ENCODE results near the gene MMP3.
A peak's percentile ranks its signal among the peaks of the same experiment; 100 is the strongest.
"Not testable (repeated sequence)": the region's sequence is repeated elsewhere in the genome, so short reads cannot be mapped to it uniquely, and the experiment has no call there.

Gene MMP3

DNA sequence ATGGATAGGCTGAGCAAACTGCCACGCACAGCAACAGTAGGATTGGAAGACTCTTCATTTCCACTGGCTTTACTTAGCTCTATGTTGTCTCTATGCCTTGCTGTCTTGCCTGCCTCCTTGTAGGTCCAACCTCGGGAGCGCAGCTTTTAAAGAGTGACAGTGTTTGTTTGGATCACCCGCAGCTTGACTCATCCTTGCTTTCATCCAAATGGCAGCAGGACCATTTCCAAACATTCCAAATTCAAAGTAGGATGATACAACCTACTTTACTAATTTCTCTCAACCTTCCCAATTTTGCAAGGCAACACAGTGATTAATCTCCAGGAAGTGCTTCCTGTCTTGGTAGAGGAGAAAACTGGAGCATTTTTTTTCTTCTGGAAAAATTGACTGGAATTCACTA is at the start of gene MMP3:
TSS of gene MMP3 (minus strand) at position 121 of the 400 bp plus-strand sequence. CDS start at position 58, 63 bp downstream.
- no peak for DNase-seq

DNA sequence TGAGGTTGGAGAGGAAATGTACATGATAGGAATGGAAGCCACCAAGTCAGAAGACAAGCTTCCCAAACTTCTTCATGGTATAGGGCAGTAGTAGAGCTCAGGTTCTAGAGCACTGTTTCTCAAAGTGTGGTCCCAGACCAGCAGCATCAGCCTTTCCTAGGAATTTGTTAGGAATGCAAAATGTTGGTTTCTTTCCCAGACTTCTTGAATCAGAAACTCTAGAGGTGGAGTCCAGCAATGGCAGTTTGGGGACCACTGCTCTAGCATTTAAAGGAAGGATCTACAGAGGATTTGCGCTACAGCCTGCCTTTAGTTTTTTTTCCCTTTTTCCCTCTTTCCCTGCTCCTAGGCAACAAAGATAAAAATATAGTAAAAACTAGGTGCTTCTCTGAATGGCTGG is 48.3 kb upstream of the MMP3 start:
- no peak for DNase-seq

DNA sequence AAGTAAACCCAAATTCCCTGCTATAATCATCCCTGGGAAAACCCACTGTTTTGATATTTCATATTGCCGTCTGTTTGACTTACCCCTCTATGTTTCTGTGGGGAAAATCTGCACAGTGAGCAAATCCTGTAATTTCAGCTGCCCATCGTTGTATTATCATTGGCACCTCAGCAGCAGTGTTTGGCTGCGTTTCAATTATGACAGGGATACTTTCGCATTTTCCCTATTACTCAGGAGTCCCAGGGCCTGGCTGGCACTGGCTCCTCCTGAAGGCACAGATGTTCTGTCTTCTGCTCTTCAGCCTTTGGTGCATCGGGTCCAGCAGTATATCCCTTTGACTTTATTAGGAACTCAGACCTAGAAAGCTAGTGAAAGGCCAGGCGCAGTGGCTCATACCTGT is 43.6 kb upstream of the MMP3 start:
- DNase-seq, result peak; percentile 8

DNA sequence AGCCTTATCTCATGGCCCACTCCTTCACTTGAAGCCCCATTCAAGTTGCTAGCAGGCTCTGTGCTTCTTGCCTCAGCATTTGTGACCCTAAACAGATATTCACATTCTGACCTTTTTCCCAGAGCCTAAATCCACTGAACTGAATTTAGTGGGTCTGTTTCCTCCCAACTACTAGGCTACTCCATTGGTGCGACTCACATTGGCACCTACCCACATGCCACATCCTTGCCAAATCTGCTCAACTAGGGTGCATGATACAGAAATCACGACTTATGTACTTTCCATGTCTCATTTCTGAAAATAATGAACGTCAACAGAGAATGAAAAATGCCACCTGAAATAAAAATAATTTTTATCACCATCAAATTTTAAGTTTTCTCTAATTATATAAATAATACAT is 39.7 kb upstream of the MMP3 start:
- no peak for DNase-seq

DNA sequence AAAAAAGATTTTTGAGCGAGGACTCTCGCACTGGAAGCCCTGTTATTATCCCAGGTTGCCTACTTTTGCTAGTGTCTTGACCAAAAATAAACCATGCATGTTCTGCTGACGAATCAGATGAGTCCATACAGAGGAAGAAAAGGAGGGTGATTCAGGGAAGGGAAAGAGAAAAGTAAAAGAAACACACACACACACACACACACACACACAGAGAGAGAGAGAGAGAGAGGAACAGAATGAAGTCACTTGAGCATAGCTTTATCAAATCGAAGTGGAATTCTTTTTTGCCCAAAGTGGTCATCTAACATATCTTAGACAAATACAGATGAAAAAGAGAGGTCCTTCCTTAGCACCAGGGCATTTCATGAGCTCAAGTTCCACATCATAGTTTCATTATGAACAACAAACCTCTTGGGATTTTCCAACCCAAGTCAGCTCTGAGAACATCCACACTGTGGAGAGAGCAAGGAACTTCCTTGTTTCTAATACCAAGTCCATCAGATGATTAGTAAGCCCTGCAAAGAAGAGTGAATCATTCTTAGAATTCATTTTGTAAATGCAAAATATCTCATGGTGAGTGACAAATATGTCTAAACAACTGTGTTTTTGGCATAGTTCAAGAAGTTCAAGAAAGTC is 39.1 kb upstream of the MMP3 start:
- DNase-seq, result no peak

DNA sequence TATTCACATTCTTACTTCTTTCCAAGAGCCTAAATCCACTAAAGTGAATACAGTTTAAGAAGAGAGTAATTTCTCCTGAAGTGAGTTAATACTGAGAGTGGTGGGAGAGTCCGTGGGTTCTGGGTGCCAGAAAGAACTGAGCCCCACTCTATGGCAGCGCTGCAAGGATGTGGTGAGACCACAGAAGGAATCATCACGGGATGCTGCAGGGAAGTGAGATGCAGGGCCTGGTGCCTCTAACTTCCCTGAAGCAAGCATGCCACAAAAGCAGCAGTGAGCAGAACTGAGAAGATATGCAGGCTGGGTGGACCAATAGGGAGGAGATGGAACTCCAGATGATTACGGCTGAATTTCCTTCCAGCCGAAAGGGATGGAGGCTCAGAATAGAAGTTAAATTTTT is 36.4 kb upstream of the MMP3 start:
- DNase-seq, result no peak

DNA sequence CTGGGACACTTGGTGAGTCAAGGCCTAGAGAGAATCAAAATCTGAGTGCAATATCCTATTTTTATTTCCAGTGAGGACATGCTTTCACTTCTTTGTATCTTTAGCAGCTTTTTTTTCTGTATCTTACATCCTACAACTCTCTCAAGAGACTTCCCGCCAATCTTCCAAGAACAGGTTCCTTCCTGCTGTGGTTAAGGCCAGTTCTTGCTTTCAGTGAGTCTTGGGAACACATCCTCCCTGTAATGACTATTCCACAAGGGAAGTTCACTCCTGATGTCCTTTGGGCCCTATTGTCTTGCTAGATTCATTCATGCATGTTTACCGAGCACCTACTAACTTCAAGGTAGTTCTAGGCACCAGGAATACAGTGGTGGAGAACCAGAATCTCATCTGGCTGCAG is 35.2 kb upstream of the MMP3 start:
- DNase-seq, result no peak

DNA sequence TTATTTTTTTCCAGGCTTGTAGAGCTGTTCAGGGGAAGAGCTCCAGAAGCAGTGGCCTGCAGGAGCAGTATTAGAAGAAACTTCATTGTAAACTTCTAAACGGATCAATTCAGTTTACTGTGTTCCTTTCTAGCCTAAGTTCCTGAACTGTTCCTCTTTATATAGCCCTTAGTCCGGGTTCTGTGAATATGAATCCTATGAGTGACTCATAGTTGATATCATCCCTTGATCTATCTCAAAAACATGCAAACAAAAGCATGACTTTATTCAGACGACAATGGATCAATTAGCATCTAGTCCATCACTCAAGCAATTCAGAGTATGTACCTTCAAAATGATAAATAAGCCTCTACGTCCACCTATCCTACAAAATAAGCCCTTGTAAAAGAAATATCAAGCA is 31.4 kb upstream of the MMP3 start, which contains the start of gene MMP12:
TSS of gene MMP12 (minus strand) at position 131 of the 400 bp plus-strand sequence. CDS start at position 86, 45 bp downstream.
- no peak for DNase-seq

DNA sequence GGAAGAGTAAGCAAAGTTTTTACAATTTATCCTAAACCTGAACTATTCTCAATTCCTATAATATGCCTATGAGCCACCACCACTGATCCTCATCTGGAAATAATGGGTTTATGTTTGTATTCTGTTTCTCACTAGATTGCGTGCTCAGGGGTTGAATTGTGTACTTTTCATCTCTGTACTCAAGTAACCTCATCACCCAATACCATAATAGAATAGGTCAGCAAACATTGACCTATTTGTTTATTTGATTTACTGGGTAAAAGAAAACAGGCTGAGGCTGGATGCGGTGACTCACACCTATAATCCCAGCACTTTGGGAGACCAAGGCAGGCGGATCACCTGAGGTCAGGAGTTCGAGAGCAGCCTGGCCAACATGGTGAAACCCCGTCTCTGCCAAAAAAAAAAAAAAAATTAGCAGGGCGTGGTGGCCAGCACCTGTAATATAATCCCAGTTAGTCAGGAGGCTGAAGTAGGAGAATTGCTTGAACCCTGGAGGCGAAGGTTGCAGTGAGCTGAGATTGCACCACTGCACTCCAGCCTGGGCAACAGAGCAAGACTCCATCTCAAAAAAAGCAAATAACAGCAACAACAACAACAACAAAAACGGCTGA is 26.1 kb upstream of the MMP3 start:
- DNase-seq, result not testable (repeated sequence)

DNA sequence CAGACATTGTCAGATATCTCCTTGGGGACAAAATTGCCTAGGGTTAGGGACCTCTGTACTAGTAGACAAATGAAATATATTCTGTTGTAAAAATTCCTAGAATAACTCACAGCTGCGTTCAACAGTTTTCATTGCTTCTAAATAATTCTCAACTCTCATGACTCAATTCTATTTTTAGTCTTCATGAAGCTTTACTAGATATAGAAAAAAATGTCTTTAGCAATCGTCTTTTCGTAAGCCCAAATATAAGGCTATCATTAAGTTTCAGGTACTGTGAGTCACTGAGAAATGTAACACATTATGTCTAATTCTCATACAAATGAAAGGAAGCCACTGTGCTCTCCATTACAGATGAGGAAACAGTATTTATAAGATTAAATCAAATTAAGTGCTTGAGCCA is 24.9 kb upstream of the MMP3 start:
- DNase-seq, result no peak

DNA sequence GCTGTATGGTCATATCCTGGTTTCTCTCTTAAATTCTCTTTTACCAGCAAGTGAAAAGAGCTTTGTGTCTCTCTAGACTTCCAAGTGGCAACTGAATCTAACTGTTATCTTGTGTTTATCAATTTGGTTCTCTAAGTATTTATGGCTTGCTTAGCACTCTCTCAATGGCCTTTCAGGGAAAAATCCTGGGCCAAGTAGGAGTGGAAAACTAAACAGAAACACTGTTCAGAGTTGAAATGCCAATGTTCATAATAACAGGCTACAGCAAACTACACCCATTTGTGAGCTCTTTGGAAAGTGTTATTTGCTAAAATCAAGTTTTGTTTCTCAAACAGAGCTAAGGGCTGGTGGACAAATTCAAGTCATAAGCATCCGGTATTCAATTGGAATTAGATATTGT is 21.3 kb upstream of the MMP3 start:
- no peak for DNase-seq

DNA sequence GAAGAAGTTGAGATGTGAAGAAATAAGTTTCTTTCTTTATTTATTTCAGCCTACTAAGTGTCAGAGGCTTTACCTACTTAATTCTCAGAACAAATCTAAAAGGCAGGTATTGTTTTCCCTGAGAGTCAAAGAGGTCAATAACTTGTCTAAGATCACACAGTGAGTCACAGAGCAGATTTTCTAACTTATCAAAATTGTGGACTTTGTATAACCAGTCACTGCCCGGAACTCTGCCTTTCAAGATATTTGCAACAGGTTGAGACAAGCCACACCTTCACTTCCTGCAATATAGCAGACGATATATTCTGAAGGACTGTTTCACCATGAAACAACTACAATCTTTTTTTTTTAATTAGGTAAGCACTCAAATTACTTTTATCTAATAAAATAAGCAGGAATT is 10.5 kb upstream of the MMP3 start:
- DNase-seq, result no peak

DNA sequence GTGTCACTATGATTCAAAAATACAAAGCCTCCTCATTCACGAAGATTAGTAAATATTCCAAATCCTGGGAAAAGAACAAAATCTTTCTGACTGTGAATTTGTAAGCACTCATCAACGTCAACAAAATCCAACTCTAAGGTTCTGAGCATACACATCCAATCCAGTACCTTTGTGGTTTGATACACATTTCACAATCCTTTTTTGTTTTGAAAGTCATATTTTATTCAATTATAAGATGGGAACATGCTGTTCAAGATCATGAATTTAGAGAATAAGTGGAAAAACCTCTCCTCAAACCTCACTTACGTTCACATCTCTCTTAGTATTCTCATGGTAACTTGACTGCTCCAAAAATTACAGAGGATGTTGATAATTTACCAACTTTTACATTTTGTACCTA is 9.6 kb upstream of the MMP3 start:
- DNase-seq, result no peak

DNA sequence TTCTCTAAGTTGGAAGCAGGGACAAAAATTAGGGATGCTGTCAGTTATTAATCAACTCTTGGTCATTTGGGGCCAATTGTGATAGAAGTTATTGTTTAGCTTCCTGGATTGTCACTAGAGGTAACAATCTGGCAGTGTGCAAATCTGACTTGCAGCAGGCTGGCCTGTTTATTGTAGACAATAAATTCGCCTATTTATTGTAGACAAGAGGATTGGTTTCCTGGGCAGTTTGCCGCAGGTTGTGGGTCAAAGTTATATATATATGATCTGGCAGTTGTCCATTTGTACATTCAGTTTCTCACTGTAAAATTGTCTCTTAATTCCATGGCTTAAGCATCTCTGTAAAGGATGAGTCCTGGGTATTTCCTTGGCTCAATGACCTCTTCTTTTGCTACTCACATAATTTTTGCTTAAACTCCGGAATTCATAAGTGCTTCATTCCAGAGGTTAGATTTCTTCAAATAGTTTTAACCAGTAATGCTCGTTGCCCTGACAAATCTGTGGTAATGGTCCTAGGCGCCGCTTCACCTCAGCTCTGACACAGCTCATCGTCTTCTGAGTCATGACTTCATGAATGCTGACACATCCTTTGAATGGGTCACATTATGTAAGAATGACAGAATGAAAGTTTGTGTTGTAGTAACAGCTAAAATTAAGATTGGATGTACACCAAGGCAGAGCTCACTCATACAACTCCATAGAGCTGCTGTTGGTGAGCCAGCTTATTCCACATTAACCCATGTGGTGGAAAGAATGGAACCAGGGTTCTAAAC is 7.8 kb upstream of the MMP3 start:
- DNase-seq, result no peak

DNA sequence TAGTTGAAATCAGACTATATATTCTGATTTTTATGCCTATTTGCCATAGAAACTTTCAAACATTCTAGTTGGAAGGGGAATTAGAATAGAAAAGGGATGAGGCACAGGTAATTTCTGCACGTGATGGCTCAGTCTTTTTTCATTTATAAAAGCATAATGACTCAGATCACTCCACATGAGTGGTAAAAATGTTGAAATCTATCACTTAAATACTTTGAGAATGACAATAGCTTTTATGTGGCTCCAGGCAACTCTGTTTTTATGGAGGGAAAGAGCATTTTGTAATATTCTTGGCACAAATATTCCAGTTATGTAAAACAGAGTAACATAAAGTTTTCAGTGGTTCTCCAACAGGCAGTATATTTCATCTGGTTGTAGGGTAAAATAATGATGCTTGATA is 5.9 kb upstream of the MMP3 start:
- no peak for DNase-seq

DNA sequence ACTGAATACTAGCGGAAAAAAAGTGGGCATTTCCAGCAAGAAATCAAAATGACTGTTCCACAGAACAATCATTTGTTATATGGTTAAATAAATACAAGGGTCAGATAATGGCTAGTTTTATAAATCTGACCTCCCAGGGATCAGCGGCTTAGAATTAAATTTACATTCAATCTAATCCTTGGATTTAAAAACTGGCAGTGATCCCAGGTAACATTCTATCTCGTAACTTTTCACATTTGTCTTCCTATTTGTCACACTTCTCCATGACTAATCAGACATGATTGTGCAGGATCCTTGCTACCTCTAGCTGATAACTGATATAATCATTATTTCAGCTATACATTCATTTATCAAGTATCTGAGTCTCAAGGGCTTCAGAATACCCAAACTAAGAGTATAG is 2.9 kb upstream of the MMP3 start:
- DNase-seq, result no peak

DNA sequence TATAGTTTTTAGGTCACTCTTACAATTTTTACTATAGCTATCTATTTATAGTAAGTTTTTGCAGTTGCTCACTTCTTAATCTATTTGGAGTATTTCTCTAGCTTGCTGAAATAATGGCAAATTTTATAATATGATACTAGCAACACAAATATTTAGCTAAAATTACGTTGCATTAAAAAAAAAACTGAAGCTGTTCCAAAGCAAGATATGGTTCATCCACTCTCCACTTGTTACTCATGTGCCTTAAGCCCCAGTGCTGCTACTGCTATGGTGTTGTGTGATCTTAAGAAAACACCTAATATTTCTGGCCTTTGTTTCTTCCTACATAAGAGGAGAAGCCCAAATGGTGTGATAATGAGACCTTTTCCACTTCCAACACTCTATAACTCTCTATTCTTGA is 479 bp downstream of the MMP3 start:
- DNase-seq, result no peak

DNA sequence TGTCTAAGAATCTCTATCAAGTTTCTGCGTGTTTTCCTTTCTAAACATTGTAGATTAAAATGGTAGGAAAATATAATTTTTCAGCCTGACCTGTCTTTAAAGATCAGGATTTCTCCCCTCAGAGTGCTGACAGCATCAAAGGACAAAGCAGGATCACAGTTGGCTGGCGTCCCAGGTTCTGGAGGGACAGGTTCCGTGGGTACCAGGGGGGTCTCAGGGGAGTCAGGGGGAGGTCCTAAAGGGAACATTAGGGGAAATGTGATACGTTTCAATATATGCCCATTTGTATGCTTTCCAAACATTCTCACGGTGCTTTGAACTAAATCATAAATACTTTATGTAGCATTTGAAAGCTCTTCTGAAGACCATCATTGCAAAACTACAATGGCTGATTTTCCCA is 3.4 kb downstream of the MMP3 start:
- DNase-seq, result no peak

DNA sequence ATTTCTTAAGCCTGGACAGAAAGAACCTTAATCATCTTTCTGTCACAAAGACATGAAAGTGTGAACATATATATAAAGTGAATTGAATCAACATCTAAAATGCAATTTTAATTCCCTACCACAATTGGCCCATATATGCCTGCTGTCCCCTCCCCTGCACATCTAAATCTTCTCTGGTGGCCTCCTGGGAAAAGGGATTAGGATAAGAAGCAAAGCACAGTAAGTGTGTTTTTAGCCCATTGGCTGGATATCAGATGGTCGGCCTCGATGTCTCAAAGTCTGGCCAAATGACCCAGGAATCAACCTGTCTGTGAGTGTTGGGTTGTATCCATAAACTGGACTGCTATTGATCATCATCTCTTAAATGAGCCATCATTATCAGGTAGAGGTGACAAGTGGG is 5.8 kb downstream of the MMP3 start:
- no peak for DNase-seq

DNA sequence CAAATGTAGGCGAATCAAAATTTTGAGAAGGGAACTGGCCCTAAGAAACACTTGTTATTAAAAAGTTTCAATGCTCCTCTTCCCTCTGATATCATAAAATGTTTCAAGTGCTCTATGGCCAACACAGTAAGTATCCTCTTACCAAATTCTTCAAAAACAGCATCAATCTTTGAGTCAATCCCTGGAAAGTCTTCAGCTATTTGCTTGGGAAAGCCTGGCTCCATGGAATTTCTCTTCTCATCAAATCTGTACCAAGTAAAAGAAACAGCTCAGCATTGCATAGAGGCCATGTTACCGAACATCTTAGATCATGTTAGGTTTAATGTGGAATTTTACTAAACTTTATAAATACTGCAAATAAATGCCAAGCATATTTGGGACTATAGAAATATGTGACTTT is 6.3 kb downstream of the MMP3 start:
- no peak for DNase-seq

DNA sequence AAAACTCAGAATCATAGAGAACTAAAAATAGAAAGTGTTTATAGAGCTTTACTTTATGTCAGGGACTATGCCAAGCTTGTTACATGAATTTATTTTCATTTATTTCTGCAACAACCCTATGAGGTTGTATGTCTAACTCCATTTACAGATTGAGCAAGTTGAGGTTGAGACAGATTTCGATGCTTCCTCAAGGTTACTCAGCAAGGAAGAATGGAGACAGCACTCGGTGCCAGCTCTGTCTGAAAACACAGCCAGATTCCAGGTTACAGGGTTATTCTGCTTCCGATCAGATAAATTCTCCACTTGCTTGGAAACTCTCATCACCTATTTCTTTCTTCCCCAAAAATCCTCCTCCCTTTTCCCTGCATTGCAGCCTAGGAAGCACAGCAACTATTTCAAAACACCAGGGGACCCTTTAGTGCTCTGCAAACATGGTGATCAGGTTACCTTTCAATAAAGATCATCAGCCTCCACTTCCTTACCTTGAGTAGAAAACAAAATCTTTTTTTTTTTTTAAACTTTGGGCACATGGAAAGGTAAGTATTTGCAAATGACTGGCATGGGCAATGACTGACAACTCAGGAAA is 7.0 kb downstream of the MMP3 start:
- DNase-seq, result no peak

DNA sequence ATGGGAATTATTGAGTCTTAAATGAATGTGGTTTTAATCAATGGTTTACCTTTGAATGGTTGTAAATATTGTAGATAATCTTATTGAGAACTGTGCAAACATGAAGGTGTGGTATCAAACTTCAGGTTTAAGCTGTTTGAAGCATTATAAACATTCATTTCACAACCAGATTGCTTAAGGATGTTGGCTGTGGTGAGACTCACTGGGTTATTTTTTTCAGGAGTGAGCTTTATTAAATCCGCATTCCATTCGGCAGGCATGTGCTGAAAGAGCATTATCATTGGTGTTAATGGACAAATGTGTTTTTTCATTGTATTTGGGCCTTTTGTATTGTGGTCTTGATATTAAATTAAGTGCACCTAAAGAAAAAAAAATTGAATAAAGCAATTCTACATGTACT is 9.7 kb downstream of the MMP3 start:
- no peak for DNase-seq

DNA sequence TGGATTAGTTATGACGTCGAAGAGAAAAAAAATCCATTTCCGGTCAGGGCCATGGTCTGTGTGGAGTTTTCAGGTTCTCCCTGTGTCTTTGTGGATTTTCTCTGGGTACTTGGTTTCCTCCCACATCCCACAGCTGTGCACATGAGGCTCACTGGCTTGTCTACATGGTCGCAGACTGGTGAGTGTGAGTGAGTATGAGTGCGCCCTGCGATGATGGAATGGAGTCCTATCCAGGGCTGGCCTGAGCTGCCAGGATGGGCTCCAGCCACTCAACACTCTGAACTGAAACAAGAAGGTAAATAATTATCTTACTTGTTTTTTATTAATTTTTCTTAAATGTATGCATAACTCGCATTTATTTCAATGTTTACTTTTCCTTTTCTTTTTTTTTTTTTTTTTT is 10.8 kb downstream of the MMP3 start:
- DNase-seq, result no peak

Data from NCI-H1105 (cell line).